Right atrium auricular region (tissue), 2 donors: ENCODE data around the gene CD300H. TPM values are rescaled to one million over a fixed set of nuclear protein-coding genes. Genes with fewer than 3 reads are reported as not detected.

ENCODE experiments used
- DNase-seq: peaks from one replicate; pipeline ENCODE4 v3.0.0-alpha.2; 2019; ENCODE audit warnings: low spot score
- H3K27ac ChIP-seq, 2 donors: fragments of 200-600 bp; sonication (generic); 1 replicate in 1 of 2; 2 replicates in 1 of 2; pipeline ENCODE4 v1.5.1; 2016 to 2019
- H3K27me3 ChIP-seq, 2 donors: fragments of 200-600 bp; sonication (generic); one replicate each; pipeline versions ENCODE4 v1.5.1 to v1.6.0; 2017 to 2019
- H3K36me3 ChIP-seq: fragments of 200-600 bp; sonication (generic); one replicate; pipeline ENCODE4 v1.5.1; 2016
- H3K4me1 ChIP-seq, 2 donors: fragments of 200-600 bp; sonication (generic); one replicate each; pipeline versions ENCODE4 v1.5.1 to v1.6.0; 2017 to 2019
- H3K4me3 ChIP-seq, 2 donors: fragments of 200-600 bp; sonication (generic); 1 replicate in 1 of 2; 2 replicates in 1 of 2; pipeline ENCODE4 v1.5.1; 2017 to 2019; ENCODE audit warnings: mild to moderate bottlenecking in 1 of 2, moderate library complexity in 1 of 2
- H3K9me3 ChIP-seq, 2 donors: fragments of 200-600 bp; sonication (generic); one replicate each; pipeline ENCODE4 v1.5.1; 2019
- total RNA-seq, 2 donors: library from RNA; depleted of rRNA; stranded (reverse); fragments of >200 nt; gene quantifications; one replicate each; pipeline ENCODE4 v1.1.0, GENCODE V29; 2016
- TF ChIP-seq, protein P1 (sequence below), 2 donors: fragments of 200-600 bp; sonication (generic); IDR thresholded peaks; one replicate each; pipeline ENCODE4 v1.5.1; 2019; ENCODE audit warnings: antibody characterized with exemption in 2 of 2

Gene CD300H
- total RNA-seq, 2 donors from 2014 or later = not detected

DNA sequence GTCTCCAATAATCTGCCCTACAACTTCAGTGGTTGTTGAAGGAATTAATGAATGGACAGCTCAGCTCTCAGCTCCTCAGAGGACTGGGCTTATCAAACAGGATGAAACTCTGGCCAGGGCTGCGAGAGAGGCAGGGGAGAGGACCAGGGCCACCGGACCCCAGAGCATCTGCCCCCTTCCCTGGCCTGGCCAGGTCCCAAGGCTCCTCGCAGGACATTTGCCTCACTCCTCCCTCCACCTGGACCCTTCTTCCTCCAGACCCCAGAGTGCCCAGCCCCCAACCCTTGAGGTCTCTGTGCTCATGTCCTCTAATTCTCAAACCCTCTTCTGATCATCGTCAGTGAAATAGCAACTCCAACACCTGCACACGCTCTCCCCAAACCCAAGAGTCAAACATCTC is 25.1 kb downstream of the CD300H start:
- no peak for DNase-seq
- no peaks in the 10 kb centered on the region for H3K27me3 ChIP-seq
- TF ChIP-seq, protein P1, sequence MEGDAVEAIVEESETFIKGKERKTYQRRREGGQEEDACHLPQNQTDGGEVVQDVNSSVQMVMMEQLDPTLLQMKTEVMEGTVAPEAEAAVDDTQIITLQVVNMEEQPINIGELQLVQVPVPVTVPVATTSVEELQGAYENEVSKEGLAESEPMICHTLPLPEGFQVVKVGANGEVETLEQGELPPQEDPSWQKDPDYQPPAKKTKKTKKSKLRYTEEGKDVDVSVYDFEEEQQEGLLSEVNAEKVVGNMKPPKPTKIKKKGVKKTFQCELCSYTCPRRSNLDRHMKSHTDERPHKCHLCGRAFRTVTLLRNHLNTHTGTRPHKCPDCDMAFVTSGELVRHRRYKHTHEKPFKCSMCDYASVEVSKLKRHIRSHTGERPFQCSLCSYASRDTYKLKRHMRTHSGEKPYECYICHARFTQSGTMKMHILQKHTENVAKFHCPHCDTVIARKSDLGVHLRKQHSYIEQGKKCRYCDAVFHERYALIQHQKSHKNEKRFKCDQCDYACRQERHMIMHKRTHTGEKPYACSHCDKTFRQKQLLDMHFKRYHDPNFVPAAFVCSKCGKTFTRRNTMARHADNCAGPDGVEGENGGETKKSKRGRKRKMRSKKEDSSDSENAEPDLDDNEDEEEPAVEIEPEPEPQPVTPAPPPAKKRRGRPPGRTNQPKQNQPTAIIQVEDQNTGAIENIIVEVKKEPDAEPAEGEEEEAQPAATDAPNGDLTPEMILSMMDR (IDR thresholded peaks at IDR 0.05) = no peak

DNA sequence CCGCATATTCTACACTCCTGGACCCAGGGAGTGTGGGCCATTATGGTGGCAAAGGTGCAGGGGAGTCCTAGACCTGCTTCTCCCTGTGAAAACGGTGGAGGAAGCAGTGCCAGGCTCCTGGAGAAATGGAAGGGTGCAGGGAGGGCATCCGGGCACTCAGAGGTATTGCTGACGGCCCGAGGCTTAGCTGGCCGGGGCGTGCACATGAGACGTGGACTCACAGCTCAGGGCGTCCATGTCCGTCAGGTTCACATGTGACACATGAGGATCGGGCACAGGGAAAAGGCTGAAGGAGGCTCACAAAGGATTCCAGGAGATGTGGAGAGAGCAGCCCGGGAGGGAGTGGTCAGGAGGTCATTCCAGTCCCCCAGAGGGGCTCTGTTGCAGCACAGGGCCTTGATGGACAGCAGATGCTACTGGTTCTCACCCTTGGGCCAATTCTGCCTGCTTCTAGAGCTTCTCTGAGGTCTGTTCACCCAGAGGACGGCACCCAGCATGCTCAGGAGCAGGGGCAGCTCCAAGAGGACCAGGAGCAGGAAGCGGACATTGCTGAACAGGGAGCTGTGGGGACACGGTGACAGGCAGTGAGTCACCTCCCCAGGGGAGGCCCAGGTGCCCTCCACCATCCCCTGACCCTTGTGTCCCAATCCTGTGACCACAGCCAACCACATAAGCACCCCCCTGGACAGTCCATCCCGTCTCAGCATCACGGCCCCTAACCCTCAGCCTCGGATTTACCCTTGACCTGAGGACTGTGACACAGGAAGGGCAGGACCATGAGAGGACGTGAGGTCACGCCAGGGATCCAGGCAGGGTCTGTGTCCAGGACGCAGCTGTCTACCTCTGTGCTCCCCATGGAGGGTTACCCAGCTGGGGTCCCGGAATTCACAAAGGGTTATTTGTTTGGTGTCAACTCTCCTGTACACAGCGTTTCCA is 25.9 kb downstream of the CD300H start:
- TF ChIP-seq, protein P1 (IDR thresholded peaks at IDR 0.05) = no peak

More for the DNA sequence above, 25.1 kb downstream of the CD300H start:
- Histone ChIP-seq H3K4me1 (no peaks in the 10 kb centered on the region), H3K9me3 (no peaks in the 10 kb centered on the region), H3K27ac (no peak overlapping the region), H3K36me3 (no peaks in the 10 kb centered on the region), H3K4me3 (no peak overlapping the region)

DNA sequence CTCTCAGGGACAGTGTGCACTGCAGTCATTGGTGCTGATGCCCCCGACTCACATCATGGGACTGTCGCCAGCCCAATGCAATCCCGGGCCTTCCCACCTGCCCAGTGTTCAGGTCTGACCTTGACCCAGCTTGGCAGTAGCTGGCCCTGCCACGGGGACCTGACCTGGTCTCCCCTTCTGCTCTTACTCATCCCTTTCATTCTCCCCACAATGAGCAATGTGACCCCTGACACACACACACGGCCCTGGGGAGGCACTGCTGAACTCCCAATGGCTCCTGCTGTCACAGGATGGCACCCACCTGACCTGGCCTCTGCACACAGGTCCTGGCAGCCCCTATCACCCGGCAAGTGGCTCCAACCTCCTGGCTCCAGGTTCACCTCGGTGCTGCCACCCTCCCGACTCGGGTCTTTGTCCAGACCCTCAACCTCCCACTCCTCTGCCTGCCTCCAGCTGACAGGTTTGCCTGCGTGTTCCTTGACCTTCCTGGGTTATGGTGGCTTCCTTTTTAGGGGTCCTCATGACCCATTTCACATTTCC is 28.0 kb downstream of the CD300H start:
- no peak for DNase-seq
- Histone ChIP-seq H3K4me1 (no peaks in the 10 kb centered on the region), H3K27me3 (no peaks in the 10 kb centered on the region), H3K9me3 (peaks cover 0 to 10% of the 10 kb centered on the region in 2 donors), H3K27ac (no peak overlapping the region), H3K36me3 (no peaks in the 10 kb centered on the region), H3K4me3 (no peak overlapping the region)
- TF ChIP-seq, protein P1 (IDR thresholded peaks at IDR 0.05) = no peak

More for the DNA sequence above, 25.9 kb downstream of the CD300H start:
- no peaks in the 10 kb centered on the region for H3K9me3 ChIP-seq
- no peak for DNase-seq
- H3K27me3 ChIP-seq = no peaks in the 10 kb centered on the region
- H3K27ac ChIP-seq = no peak overlapping the region
- no peaks in the 10 kb centered on the region for H3K4me1 ChIP-seq
- no peaks in the 10 kb centered on the region for H3K36me3 ChIP-seq
- H3K4me3 ChIP-seq = no peak overlapping the region

DNA sequence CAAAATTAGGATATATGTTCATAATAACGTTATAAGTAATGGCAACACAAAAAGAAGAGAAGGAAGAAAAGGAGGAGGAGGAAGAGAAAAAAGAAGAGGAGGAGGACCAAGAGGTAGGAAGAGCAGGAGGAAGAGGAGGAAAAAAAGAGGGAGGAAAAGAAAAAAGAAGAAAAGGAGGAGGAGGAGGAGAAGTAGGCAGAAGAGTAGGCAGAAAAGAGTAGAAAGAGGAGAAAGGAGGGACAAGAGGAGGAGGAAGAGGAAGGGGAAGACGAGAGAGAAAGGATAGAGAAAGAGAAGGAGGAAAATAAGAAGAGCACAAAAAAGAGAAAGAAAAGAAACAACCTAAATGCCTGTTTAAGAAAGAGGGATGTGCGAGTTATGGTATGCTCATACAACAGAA is 30.4 kb downstream of the CD300H start:
- no peaks in the 10 kb centered on the region for H3K4me1 ChIP-seq
- peaks cover 0 to 10% of the 10 kb centered on the region in 2 donors for H3K9me3 ChIP-seq
- H3K27ac ChIP-seq = no peak overlapping the region
- H3K27me3 ChIP-seq = no peaks in the 10 kb centered on the region
- TF ChIP-seq, protein P1 (IDR thresholded peaks at IDR 0.05) = no peak
- DNase-seq = no peak
- no peak overlapping the region for H3K4me3 ChIP-seq
- H3K36me3 ChIP-seq = no peaks in the 10 kb centered on the region

DNA sequence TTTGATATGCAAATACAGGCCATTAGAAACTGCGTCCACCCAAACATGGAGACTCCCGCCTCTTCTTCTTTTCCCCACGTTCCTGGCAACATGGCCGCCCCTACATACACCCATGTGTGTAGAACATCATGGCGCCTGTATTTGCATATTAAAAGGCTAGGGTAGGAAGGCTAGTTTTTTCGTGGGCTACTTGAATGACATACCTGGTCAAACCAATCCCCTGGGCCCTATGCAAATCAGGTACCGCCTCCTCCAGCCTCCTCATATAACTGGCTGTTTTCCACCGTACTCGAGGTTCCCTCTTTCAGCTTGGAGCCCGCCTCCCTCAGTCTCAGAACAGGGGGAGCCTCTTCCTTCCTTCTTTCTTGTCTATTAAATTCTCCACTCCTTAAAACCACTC is 35.2 kb downstream of the CD300H start:
- Histone ChIP-seq H3K27me3 (no peaks in the 10 kb centered on the region), H3K36me3 (no peaks in the 10 kb centered on the region), H3K4me1 (no peaks in the 10 kb centered on the region), H3K9me3 (peaks cover 0 to 10% of the 10 kb centered on the region in 2 donors), H3K27ac (no peak overlapping the region), H3K4me3 (no peak overlapping the region)
- TF ChIP-seq, protein P1 (IDR thresholded peaks at IDR 0.05) = no peak
- DNase-seq = peak; percentile 71
